Subcutaneous abdominal adipose tissue (tissue), 5 donors: ENCODE measurements around the gene ARFGEF3.

Experiments
- H3K27ac ChIP-seq: one replicate; pipeline ENCODE4 v1.7.0; 2013; ENCODE audit warnings: low read depth, mild to moderate bottlenecking, inconsistent platforms, low read length, moderate library complexity
- H3K27me3 ChIP-seq, 5 donors: one replicate each; pipeline ENCODE4 v1.7.0; 2013; ENCODE audit warnings: low read length in 5 of 5, inconsistent platforms in 1 of 5; ENCODE audit not compliant: control insufficient read depth in 5 of 5, insufficient read depth in 4 of 5
- H3K36me3 ChIP-seq, 5 donors: one replicate each; pipeline ENCODE4 v1.7.0; 2013; ENCODE audit warnings: low read length in 5 of 5; ENCODE audit not compliant: control insufficient read depth in 5 of 5, insufficient read depth in 5 of 5
- H3K4me1 ChIP-seq, 5 donors: one replicate each; pipeline ENCODE4 v1.7.0; 2013; ENCODE audit warnings: low read length in 5 of 5, mild to moderate bottlenecking in 3 of 5, moderate library complexity in 1 of 5; ENCODE audit not compliant: control insufficient read depth in 5 of 5, insufficient read depth in 5 of 5
- H3K4me3 ChIP-seq, 5 donors: one replicate each; pipeline ENCODE4 v1.7.0; 2013; ENCODE audit warnings: low read length in 5 of 5, low read depth in 1 of 5
- H3K9ac ChIP-seq, 5 donors: one replicate each; pipeline ENCODE4 v1.7.0; 2013; ENCODE audit warnings: low read length in 5 of 5, mild to moderate bottlenecking in 4 of 5, moderate library complexity in 3 of 5
- H3K9me3 ChIP-seq, 5 donors: one replicate each; pipeline ENCODE4 v1.7.0; 2013; ENCODE audit warnings: low read length in 5 of 5; ENCODE audit not compliant: control insufficient read depth in 5 of 5
- donor health status: healthy.
- donor health status: healthy.
- donor health status: healthy.
- donor health status: healthy.
- donor health status: healthy.

Gene ARFGEF3

DNA sequence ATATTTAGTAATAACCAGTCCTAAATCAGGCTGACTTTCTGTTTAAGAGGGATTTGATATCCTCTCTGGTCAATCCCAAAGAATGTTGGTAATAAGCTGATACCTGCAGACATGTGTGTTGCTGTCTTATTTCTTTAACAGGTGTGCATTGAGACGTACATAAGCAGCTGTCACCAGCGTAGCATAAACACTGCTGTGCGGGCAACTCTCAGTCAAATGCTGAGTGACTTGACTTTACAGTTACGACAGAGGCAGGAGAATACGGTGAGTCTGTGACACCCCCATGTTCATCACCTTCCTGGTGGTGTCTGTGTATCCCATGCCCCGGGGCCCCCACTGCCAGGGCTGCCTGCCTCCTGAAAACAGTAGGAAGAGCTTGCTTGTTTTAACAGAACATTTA is 76.6 kb downstream of the ARFGEF3 start:
- Histone ChIP-seq H3K4me1 (no peaks in the 10 kb centered on the region), H3K27me3 (peaks cover 0 to 2% (median 0%) of the 10 kb centered on the region in 5 donors), H3K9ac (no peak overlapping the region), H3K9me3 (no peaks in the 10 kb centered on the region), H3K27ac (no peak overlapping the region), H3K4me3 (no peak overlapping the region), H3K36me3 (no peaks in the 10 kb centered on the region)

DNA sequence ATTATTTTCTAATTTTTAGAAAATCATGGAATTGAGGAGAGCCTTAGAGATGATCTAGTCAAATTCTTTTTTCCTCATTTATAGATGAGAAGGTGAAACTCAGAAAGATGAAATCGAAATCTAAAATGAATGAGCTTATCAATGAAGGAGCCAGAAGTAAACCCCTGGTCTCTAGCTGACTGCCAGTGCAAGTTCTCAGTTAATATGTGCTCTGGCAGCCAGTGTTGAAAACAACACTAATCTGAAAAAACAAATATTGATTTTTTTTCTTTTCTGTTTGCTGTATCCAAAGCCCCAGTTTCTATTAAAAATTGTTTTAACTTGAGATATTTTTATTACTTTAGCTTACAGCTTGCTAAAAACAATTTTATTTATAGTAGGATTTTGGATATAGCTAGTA is 78.0 kb downstream of the ARFGEF3 start:
- no peaks in the 10 kb centered on the region for H3K4me1 ChIP-seq
- no peak overlapping the region for H3K9ac ChIP-seq
- H3K27me3 ChIP-seq = peaks cover 0 to 2% (median 0%) of the 10 kb centered on the region in 5 donors
- H3K27ac ChIP-seq = no peak overlapping the region
- no peaks in the 10 kb centered on the region for H3K9me3 ChIP-seq
- no peaks in the 10 kb centered on the region for H3K36me3 ChIP-seq
- H3K4me3 ChIP-seq = no peak overlapping the region

DNA sequence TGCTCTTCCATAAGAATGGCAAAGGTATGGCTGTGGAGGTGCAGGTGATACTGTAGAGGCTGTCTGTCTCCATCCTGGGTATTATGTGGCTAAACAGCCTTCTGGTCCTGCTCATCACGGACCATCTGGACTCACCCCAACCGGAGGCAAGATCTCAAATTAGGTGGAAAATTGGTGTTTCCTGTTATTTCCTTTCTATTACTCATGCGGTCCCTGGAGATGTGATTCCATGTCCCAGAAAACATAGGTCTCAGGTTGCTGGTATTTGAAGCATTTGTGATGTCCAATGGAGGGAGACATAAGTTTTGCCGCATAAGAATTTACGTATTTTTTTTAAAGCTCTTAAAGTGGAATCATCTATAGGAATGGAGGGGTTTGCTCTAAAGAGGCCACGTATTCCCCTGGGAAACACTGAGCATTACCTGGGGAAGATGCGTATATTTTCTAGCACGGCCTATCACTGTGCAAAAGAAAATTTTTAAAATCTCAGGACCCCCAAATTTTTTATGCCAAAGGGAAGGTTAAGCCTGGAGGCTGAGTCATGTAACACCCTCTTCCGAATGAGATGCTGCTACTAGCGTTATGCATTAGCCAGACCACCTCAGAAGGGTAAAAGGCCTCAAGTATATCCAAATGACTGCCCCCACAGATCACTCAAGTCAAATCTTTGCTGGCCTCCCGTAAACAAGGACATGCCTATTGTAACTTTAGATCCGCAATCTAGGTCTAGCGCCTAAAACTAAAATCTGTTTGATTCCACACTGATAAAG is 78.9 kb downstream of the ARFGEF3 start:
- H3K36me3 ChIP-seq = no peaks in the 10 kb centered on the region
- no peak overlapping the region for H3K9ac ChIP-seq
- no peaks in the 10 kb centered on the region for H3K4me1 ChIP-seq
- no peaks in the 10 kb centered on the region for H3K9me3 ChIP-seq
- H3K27ac ChIP-seq = no peak overlapping the region
- no peak overlapping the region for H3K4me3 ChIP-seq
- H3K27me3 ChIP-seq = peaks cover 0 to 2% (median 0%) of the 10 kb centered on the region in 5 donors

DNA sequence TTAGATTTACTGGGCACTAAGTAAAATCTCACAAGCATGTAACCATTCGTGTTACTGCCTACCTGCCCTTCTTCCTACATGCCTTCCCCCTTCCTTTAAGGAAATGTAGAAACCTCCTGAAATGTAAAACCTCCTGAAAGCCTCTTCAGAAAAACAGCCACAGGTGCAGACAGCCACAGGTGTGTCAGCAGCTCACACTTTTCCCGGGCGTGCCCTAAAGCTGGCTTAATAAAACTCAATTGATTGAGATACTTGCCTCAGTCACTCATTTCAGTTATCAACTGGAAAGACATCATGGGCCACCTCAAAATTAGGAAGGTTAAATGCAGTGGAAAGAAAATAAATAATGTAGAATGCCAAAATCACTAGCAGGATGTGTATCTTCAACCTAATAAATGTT is 79.6 kb downstream of the ARFGEF3 start:
- H3K9me3 ChIP-seq = no peaks in the 10 kb centered on the region
- no peak overlapping the region for H3K27ac ChIP-seq
- H3K4me1 ChIP-seq = no peaks in the 10 kb centered on the region
- no peak overlapping the region for H3K9ac ChIP-seq
- no peak overlapping the region for H3K4me3 ChIP-seq
- H3K27me3 ChIP-seq = peaks cover 0 to 2% (median 0%) of the 10 kb centered on the region in 5 donors
- no peaks in the 10 kb centered on the region for H3K36me3 ChIP-seq

DNA sequence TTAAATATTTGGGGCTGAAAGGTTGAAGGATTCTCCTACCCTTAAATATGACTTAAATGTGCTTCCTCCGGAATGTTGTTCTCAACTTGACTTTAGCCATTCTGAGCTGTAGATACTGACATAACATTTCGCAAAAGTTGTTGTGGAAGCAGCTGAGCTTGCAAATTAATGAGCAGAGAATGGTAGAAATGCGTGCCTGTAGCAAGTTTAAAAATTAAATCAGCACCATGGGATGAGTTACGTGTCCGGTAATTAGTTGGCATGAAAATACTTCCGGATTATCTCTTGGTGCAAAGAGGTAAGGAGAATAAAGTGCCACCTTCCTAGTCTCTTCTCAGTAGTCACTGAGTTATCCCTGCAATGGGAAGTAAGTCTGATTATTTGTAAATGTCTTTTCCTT is 80.2 kb downstream of the ARFGEF3 start:
- H3K9ac ChIP-seq = no peak overlapping the region
- H3K9me3 ChIP-seq = no peaks in the 10 kb centered on the region
- peaks cover 0 to 2% (median 0%) of the 10 kb centered on the region in 5 donors for H3K27me3 ChIP-seq
- no peaks in the 10 kb centered on the region for H3K4me1 ChIP-seq
- no peak overlapping the region for H3K4me3 ChIP-seq
- no peak overlapping the region for H3K27ac ChIP-seq
- no peaks in the 10 kb centered on the region for H3K36me3 ChIP-seq

DNA sequence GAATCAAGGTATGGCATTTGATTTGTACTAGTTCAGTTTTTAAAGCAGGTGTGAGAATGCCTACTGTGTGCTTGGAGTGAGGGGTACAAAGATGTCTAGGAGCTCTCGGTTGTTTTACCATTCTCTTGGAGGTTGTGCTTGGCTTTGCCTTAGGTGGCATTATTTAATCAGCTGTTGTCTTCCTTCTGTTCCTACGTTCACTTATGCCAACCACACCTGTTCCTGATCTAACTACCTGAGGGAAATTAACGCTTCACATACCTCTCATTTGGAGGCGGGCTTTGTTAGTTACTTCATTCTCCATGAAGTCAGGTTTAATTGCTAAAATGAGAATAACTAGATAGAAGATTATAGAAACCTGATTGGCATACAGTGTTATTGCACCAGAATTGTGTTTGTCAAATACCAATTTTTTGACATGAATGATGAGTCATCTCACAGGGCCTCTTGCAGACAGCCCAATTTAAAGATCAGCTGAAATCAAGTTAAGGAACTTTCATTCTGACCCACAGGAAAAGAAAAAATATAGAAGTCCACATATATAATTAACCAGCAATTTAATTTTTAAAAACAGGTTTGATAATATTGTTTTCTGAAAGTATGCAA is 81.4 kb downstream of the ARFGEF3 start:
- peaks cover 0 to 2% (median 0%) of the 10 kb centered on the region in 5 donors for H3K27me3 ChIP-seq
- no peaks in the 10 kb centered on the region for H3K4me1 ChIP-seq
- H3K27ac ChIP-seq = no peak overlapping the region
- no peaks in the 10 kb centered on the region for H3K36me3 ChIP-seq
- H3K9me3 ChIP-seq = no peaks in the 10 kb centered on the region
- no peak overlapping the region for H3K4me3 ChIP-seq
- H3K9ac ChIP-seq = no peak overlapping the region

DNA sequence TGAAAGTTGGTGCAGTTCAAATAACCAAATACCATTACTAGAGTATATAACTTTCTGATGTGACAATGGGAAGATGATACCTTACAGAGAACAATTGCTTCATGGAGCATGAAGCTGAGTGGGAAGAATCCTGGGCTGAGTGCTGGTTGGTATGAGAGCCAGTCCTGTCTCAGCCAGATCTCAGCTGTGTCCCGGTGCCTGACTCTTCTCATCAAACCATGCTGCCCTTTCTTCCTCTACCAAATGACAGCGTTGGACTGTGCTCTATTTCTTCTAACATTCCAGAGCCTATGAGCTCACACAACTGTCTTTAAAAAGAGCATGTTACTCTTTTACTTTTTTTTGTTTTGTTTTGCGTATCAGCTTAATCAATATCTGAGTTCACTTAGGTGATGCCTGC is 84.0 kb downstream of the ARFGEF3 start:
- no peak overlapping the region for H3K4me3 ChIP-seq
- no peak overlapping the region for H3K9ac ChIP-seq
- H3K4me1 ChIP-seq = peaks cover 0 to 5% (median 0%) of the 10 kb centered on the region in 5 donors
- H3K27ac ChIP-seq = no peak overlapping the region
- H3K27me3 ChIP-seq = no peaks in the 10 kb centered on the region
- no peaks in the 10 kb centered on the region for H3K9me3 ChIP-seq
- no peaks in the 10 kb centered on the region for H3K36me3 ChIP-seq

DNA sequence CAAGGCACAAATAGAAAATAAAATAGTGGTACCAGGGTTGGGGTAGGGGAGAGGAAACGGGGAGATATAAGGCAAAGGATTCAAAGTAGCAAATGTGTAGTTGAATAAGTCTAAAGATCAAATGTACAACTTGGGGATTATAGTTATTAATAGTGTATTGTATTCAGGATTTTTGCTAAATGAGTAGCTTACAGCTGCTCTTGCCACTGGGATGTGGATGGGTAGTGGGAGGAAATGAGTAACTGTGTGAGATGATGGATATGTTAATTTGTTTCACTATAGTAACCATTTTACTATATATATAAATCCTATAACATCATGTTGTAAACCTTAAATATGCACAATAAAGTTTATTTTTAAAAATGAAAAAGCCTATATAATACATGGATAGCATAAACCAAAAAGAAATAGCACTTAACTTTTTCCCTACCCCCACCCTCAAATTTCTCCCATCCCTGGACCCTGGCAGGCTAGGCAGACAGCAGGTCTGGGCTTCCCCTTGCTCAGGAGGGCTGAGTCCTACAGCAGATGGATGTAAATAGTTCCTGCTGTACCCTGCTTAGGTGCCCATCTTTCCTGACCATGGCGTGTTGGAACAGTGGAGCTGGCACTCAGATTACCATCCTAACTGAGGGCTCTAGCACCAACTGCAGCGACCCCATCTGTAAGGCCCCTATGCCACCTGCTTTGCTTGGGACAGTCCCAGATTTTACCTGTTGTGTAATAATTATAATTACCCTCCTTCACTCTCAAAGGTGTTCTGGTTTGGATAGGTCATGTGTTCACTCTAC is 85.1 kb downstream of the ARFGEF3 start:
- Histone ChIP-seq H3K4me3 (no peak overlapping the region), H3K4me1 (peaks cover 0 to 7% (median 0%) of the 10 kb centered on the region in 5 donors), H3K27me3 (no peaks in the 10 kb centered on the region), H3K36me3 (no peaks in the 10 kb centered on the region), H3K27ac (no peak overlapping the region), H3K9ac (no peak overlapping the region), H3K9me3 (no peaks in the 10 kb centered on the region)

DNA sequence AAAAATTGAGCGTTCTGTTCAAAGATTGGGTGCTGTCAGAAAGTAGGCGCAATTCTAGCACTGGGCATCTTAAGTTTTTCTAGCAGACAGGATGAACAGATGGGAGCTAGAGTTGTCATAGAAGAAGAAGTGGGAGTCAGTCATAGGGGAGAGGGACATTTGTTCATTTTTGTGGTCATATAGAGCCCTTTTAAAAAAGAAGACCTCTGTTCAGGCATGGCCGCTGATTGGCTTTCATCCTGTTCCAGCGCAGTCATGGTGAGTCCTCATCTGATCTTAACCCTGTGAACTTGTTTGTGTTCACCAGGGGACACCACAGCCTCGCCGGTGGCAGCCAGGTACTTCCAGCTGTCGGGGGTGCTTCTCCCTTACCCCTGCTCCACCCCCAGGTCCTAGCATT is 86.3 kb downstream of the ARFGEF3 start:
- no peaks in the 10 kb centered on the region for H3K9me3 ChIP-seq
- H3K4me3 ChIP-seq = no peak overlapping the region
- H3K27me3 ChIP-seq = no peaks in the 10 kb centered on the region
- H3K4me1 ChIP-seq = peaks cover 0 to 7% (median 3%) of the 10 kb centered on the region in 5 donors
- H3K9ac ChIP-seq = no peak overlapping the region
- H3K36me3 ChIP-seq = no peaks in the 10 kb centered on the region
- H3K27ac ChIP-seq = no peak overlapping the region

DNA sequence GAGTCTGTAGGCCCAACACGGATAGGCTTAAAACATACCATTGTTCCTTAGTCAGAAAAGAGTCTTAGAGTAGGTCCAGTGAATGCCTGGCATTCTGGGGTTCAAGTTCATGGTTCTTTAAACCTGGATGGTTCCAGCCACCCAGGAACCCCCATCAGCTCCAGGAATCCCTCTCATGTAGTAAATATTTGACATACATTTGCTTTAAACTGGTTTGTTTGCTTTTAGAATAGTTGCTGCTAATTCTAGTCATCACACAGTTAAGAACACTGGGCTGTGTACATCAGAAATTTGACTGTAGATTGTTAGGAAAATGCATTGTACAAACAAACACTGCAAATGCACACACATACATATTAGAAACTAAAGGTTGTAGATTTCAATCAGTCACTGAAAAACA is 87.1 kb downstream of the ARFGEF3 start:
- H3K9ac ChIP-seq = no peak overlapping the region
- no peaks in the 10 kb centered on the region for H3K9me3 ChIP-seq
- H3K27me3 ChIP-seq = no peaks in the 10 kb centered on the region
- H3K27ac ChIP-seq = no peak overlapping the region
- H3K36me3 ChIP-seq = peaks cover 0 to 3% (median 0%) of the 10 kb centered on the region in 5 donors
- H3K4me1 ChIP-seq = peaks cover 0 to 7% (median 3%) of the 10 kb centered on the region in 5 donors
- H3K4me3 ChIP-seq = no peak overlapping the region
